NCI-H1105 (cell line): ENCODE data around the gene IGF2BP2.

ENCODE experiments used
- DNase-seq: peaks from one replicate; lab custom pipeline; 2025; lab: John Stamatoyannopoulos, UW

The IGF2BP2 gene

GRCh38 chr3:185837414-185837813 lies 12.6 kb upstream of the IGF2BP2 start:
- DNase-seq = no peak

GRCh38 chr3:185831990-185832389 lies 7.1 kb upstream of the IGF2BP2 start:
- no peak for DNase-seq

GRCh38 chr3:185831195-185831594 lies 6.4 kb upstream of the IGF2BP2 start:
- no peak for DNase-seq

- DNase-seq = no peak
Measured at GRCh38 chr3:185830018-185830797, 5.4 kb upstream of the IGF2BP2 start.

- no peak for DNase-seq
Measured at GRCh38 chr3:185828755-185829154, 3.9 kb upstream of the IGF2BP2 start.

GRCh38 chr3:185827595-185828344 lies 2.9 kb upstream of the IGF2BP2 start:
- no peak for DNase-seq

- DNase-seq = peak; percentile 45
Measured at GRCh38 chr3:185825639-185826481, 1.0 kb upstream of the IGF2BP2 start.

GRCh38 chr3:185824051-185825005 lies 514 bp downstream of the IGF2BP2 start:
- no peak for DNase-seq

GRCh38 chr3:185823078-185824044 lies 1.5 kb downstream of the IGF2BP2 start:
- peak; percentile 19 for DNase-seq

GRCh38 chr3:185822221-185823000 lies 2.4 kb downstream of the IGF2BP2 start:
- DNase-seq = no peak

- DNase-seq = no peak
Measured at GRCh38 chr3:185820973-185821758, 3.7 kb downstream of the IGF2BP2 start.

- DNase-seq = no peak
Measured at GRCh38 chr3:185818267-185818875, 6.5 kb downstream of the IGF2BP2 start.

GRCh38 chr3:185815391-185816282 lies 9.2 kb downstream of the IGF2BP2 start:
- DNase-seq = no peak

- no peak for DNase-seq
Measured at GRCh38 chr3:185813691-185814215, 11.1 kb downstream of the IGF2BP2 start.

GRCh38 chr3:185813205-185813604 lies 11.6 kb downstream of the IGF2BP2 start:
- no peak for DNase-seq

- DNase-seq = no peak
Measured at GRCh38 chr3:185807445-185808068, 17.3 kb downstream of the IGF2BP2 start.
